ENCODE measurements around the gene KLF11.

The KLF11 gene

GRCh38 chr2:10067330-10067729 is 24.0 kb downstream of the KLF11 start:
- H3K9me3 ChIP-seq (ENCODE audit: insufficient read depth, low read depth, low read length) = peaks cover 6% of the 10 kb centered on the region; the same call in 1 of the 2 replicates
- no peaks in the 10 kb centered on the region for H3K4me1 ChIP-seq (ENCODE audit: insufficient read depth, low read length, poor library complexity, severe bottlenecking)
- H2AFZ ChIP-seq (ENCODE audit: low read length) = no peak overlapping the region
- TF ChIP-seq CTCF (conservative IDR thresholded peaks at IDR 0.05; ENCODE audit: low read length) (no peak), EZH2phosphoT487 (IDR thresholded peaks at IDR 0.05; ENCODE audit: borderline replicate concordance) (no peak)
- H3K9ac ChIP-seq (ENCODE audit: low read depth, low read length, poor library complexity, severe bottlenecking) = no peak overlapping the region
- H3K4me2 ChIP-seq (ENCODE audit: low read depth, low read length, poor library complexity, severe bottlenecking) = no peak overlapping the region
- H3K79me2 ChIP-seq (ENCODE audit: insufficient read depth, low read length) = no peaks in the 10 kb centered on the region
- H3K9me2 ChIP-seq (replicated peaks; ENCODE audit: low read depth, low read length) = no peaks in the 10 kb centered on the region
- H3F3A ChIP-seq (ENCODE audit: low read depth) = no peaks in the 10 kb centered on the region
- H4K20me1 ChIP-seq (ENCODE audit: insufficient read depth, low read length, poor library complexity, severe bottlenecking) = no peaks in the 10 kb centered on the region
- H3K4me3 ChIP-seq (ENCODE audit: low read length, poor library complexity, severe bottlenecking) = no peak overlapping the region
- no peaks in the 10 kb centered on the region for H3K27me3 ChIP-seq (ENCODE audit: insufficient read depth, low read length, poor library complexity, severe bottlenecking)
- no peaks in the 10 kb centered on the region for H3K36me3 ChIP-seq (ENCODE audit: insufficient read depth, low read length)

GRCh38 chr2:10067881-10068280 is 24.5 kb downstream of the KLF11 start:
- H4K20me1 ChIP-seq (ENCODE audit: insufficient read depth, low read length, poor library complexity, severe bottlenecking) = no peaks in the 10 kb centered on the region
- H2AFZ ChIP-seq (ENCODE audit: low read length) = no peak overlapping the region
- TF ChIP-seq CTCF (conservative IDR thresholded peaks at IDR 0.05; ENCODE audit: low read length) (no peak), EZH2phosphoT487 (IDR thresholded peaks at IDR 0.05; ENCODE audit: borderline replicate concordance) (no peak)
- no peak overlapping the region for H3K4me2 ChIP-seq (ENCODE audit: low read depth, low read length, poor library complexity, severe bottlenecking)
- H3K27me3 ChIP-seq (ENCODE audit: insufficient read depth, low read length, poor library complexity, severe bottlenecking) = no peaks in the 10 kb centered on the region
- no peaks in the 10 kb centered on the region for H3K79me2 ChIP-seq (ENCODE audit: insufficient read depth, low read length)
- H3K4me3 ChIP-seq (ENCODE audit: low read length, poor library complexity, severe bottlenecking) = no peak overlapping the region
- no peaks in the 10 kb centered on the region for H3K9me2 ChIP-seq (replicated peaks; ENCODE audit: low read depth, low read length)
- no peak overlapping the region for H3K9ac ChIP-seq (ENCODE audit: low read depth, low read length, poor library complexity, severe bottlenecking)
- no peaks in the 10 kb centered on the region for H3F3A ChIP-seq (ENCODE audit: low read depth)
- no peaks in the 10 kb centered on the region for H3K4me1 ChIP-seq (ENCODE audit: insufficient read depth, low read length, poor library complexity, severe bottlenecking)
- H3K9me3 ChIP-seq (ENCODE audit: insufficient read depth, low read depth, low read length) = peaks cover 6% of the 10 kb centered on the region; the same call in 1 of the 2 replicates
- no peaks in the 10 kb centered on the region for H3K36me3 ChIP-seq (ENCODE audit: insufficient read depth, low read length)

GRCh38 chr2:10071176-10071575 is 27.8 kb downstream of the KLF11 start:
- peaks cover 5% of the 10 kb centered on the region for H3K4me1 ChIP-seq (ENCODE audit: insufficient read depth, low read length, poor library complexity, severe bottlenecking)
- H3K27me3 ChIP-seq (ENCODE audit: insufficient read depth, low read length, poor library complexity, severe bottlenecking) = no peaks in the 10 kb centered on the region
- no peak for TF ChIP-seq CTCF (conservative IDR thresholded peaks at IDR 0.05; ENCODE audit: low read length)
- TF ChIP-seq EZH2phosphoT487 (IDR thresholded peaks at IDR 0.05; ENCODE audit: borderline replicate concordance) = no peak
- H3F3A ChIP-seq (ENCODE audit: low read depth) = no peaks in the 10 kb centered on the region
- H2AFZ ChIP-seq (ENCODE audit: low read length) = no peak overlapping the region
- H3K79me2 ChIP-seq (ENCODE audit: insufficient read depth, low read length) = no peaks in the 10 kb centered on the region
- no peaks in the 10 kb centered on the region for H3K9me2 ChIP-seq (replicated peaks; ENCODE audit: low read depth, low read length)
- H4K20me1 ChIP-seq (ENCODE audit: insufficient read depth, low read length, poor library complexity, severe bottlenecking) = no peaks in the 10 kb centered on the region
- no peak overlapping the region for H3K9ac ChIP-seq (ENCODE audit: low read depth, low read length, poor library complexity, severe bottlenecking)
- no peak overlapping the region for H3K4me2 ChIP-seq (ENCODE audit: low read depth, low read length, poor library complexity, severe bottlenecking)
- no peak overlapping the region for H3K4me3 ChIP-seq (ENCODE audit: low read length, poor library complexity, severe bottlenecking)
- no peaks in the 10 kb centered on the region for H3K36me3 ChIP-seq (ENCODE audit: insufficient read depth, low read length)
- peaks cover 6% of the 10 kb centered on the region; the same call in 1 of the 2 replicates for H3K9me3 ChIP-seq (ENCODE audit: insufficient read depth, low read depth, low read length)

Measured in Loucy (cell line).